GM12878 (cell line): ENCODE data around the gene MBNL1.

Source experiments
- BHLHE40 ChIP-seq, 2 experiments: fragments of 450-650 bp in 1 of 2; IDR thresholded peaks; 2 replicates each; pipeline ENCODE4 v1.6.1; 2011 to 2017; ENCODE audit warnings: low read depth in 2 of 2, borderline replicate concordance in 1 of 2, improper control_type of control experiment in 1 of 2, low read length in 1 of 2, mild to moderate bottlenecking in 1 of 2
- FOXM1 ChIP-seq: IDR thresholded peaks from 2 replicates; pipeline ENCODE4 v1.6.1; 2012; ENCODE audit warnings: low read depth, mild to moderate bottlenecking, inconsistent platforms, low read length, moderate library complexity
- HDGF ChIP-seq: fragments of 450-650 bp; IDR thresholded peaks from 2 replicates; pipeline ENCODE4 v1.6.1; 2016; ENCODE audit warnings: antibody characterized with exemption
- KDM1A ChIP-seq: fragments of 200-600 bp; sonication (generic); IDR thresholded peaks from 2 replicates; pipeline ENCODE4 v1.6.1; 2016; ENCODE audit warnings: borderline replicate concordance
- NFIC ChIP-seq: IDR thresholded peaks from 2 replicates; pipeline ENCODE4 v1.6.1; 2012; ENCODE audit warnings: low read depth, mild to moderate bottlenecking, inconsistent platforms, low read length, moderate library complexity
- POLR2A ChIP-seq: IDR thresholded peaks from 2 replicates; pipeline ENCODE4 v1.6.1; 2011; ENCODE audit warnings: low read depth, mild to moderate bottlenecking, low read length
- SREBF2 ChIP-seq: IDR thresholded peaks from 2 replicates; pipeline ENCODE4 v1.6.1; 2012; ENCODE audit warnings: mild to moderate bottlenecking, low read length
- TAF1 ChIP-seq: IDR thresholded peaks from 2 replicates; pipeline ENCODE4 v1.6.1; 2011; ENCODE audit warnings: mild to moderate bottlenecking, low read depth, low read length, borderline replicate concordance
- TF ChIP-seq, protein P1 (sequence below), 3 experiments: IDR thresholded peaks in 2 of 3; conservative IDR thresholded peaks in 1 of 3; 2 replicates each; pipeline ENCODE4 v1.5.1; 2011; ENCODE audit warnings: low read depth in 3 of 3, low read length in 3 of 3, mild to moderate bottlenecking in 3 of 3, control low read depth in 2 of 3, moderate library complexity in 2 of 3, inconsistent platforms in 1 of 3, mixed read lengths in 1 of 3; ENCODE audit not compliant: control insufficient read depth in 2 of 3, insufficient read depth in 1 of 3; ENCODE audit errors: extremely low read depth in 1 of 3

- TF ChIP-seq, protein P1, sequence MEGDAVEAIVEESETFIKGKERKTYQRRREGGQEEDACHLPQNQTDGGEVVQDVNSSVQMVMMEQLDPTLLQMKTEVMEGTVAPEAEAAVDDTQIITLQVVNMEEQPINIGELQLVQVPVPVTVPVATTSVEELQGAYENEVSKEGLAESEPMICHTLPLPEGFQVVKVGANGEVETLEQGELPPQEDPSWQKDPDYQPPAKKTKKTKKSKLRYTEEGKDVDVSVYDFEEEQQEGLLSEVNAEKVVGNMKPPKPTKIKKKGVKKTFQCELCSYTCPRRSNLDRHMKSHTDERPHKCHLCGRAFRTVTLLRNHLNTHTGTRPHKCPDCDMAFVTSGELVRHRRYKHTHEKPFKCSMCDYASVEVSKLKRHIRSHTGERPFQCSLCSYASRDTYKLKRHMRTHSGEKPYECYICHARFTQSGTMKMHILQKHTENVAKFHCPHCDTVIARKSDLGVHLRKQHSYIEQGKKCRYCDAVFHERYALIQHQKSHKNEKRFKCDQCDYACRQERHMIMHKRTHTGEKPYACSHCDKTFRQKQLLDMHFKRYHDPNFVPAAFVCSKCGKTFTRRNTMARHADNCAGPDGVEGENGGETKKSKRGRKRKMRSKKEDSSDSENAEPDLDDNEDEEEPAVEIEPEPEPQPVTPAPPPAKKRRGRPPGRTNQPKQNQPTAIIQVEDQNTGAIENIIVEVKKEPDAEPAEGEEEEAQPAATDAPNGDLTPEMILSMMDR (IDR thresholded peaks at IDR 0.05 in 2 of 3, conservative IDR thresholded peaks at IDR 0.05 in 1 of 3; ENCODE audit: control insufficient read depth in 2 of 3, extremely low read depth in 1 of 3, insufficient read depth in 1 of 3, low read depth in 3 of 3, low read length in 3 of 3), result no peak
- TF ChIP-seq FOXM1 (no peak), SREBF2 (no peak), POLR2A (no peak), TAF1 (no peak), NFIC (no peak), HDGF (no peak), KDM1A (no peak), BHLHE40 (IDR thresholded peaks at IDR 0.05; ENCODE audit: borderline replicate concordance in 1 of 2, low read depth in 2 of 2, low read length in 1 of 2) (no peak)
Observed at GRCh38 chr3:152375546-152375945, 106.8 kb downstream of the MBNL1 start.
